ENCODE data around the gene CC2D1A.

DNA sequence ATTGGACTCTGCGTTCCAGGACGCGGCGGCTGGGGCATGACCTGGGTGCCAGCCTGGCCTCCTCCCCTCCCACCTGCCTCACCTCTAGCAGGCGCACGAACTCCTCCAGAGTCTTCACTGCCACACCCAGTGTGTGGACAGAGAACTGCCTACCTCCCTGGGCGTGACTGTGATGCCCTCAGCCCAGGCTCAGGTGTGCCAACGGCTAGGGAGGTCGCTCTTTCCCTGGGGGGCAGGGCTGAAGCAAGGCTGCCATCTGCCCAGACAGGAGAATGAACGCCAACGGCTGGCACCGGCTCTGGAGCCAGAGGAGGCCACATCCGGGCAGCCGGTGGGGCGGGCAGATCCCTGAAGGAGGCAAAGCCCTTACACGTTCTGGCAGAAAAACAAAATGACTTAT is 17.7 kb upstream of the CC2D1A start:
- TF ChIP-seq, protein P1, sequence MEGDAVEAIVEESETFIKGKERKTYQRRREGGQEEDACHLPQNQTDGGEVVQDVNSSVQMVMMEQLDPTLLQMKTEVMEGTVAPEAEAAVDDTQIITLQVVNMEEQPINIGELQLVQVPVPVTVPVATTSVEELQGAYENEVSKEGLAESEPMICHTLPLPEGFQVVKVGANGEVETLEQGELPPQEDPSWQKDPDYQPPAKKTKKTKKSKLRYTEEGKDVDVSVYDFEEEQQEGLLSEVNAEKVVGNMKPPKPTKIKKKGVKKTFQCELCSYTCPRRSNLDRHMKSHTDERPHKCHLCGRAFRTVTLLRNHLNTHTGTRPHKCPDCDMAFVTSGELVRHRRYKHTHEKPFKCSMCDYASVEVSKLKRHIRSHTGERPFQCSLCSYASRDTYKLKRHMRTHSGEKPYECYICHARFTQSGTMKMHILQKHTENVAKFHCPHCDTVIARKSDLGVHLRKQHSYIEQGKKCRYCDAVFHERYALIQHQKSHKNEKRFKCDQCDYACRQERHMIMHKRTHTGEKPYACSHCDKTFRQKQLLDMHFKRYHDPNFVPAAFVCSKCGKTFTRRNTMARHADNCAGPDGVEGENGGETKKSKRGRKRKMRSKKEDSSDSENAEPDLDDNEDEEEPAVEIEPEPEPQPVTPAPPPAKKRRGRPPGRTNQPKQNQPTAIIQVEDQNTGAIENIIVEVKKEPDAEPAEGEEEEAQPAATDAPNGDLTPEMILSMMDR (IDR thresholded peaks at IDR 0.05), result peak in 3 of 6 experiments; percentile 10 to 28 (median 17)
- no peak for TF ChIP-seq POLR2A (IDR thresholded peaks at IDR 0.05)
